Liver (tissue), 9 donors: ENCODE measurements around the gene ZFAND2A. TPM values are rescaled to one million over a fixed set of nuclear protein-coding genes. Genes with fewer than 3 reads are reported as not detected.
A peak's percentile ranks its signal among the peaks of the same experiment; 100 is the strongest.

Source experiments
- DNase-seq: peaks from one replicate; pipeline ENCODE4 v3.0.0-alpha.2; 2017; ENCODE audit warnings: low spot score
- H3K27ac ChIP-seq, 2 donors: one replicate each; pipeline ENCODE4 v1.7.0; 2013; ENCODE audit warnings: inconsistent platforms in 2 of 2, low read length in 2 of 2, control low read depth in 1 of 2, low read depth in 1 of 2, mild to moderate bottlenecking in 1 of 2
- H3K27me3 ChIP-seq, 4 donors: one replicate each; pipeline versions ENCODE4 v1.6.1 to v1.7.0; 2013; ENCODE audit warnings: low read length in 3 of 4, inconsistent platforms in 1 of 4, mild to moderate bottlenecking in 1 of 4, moderate library complexity in 1 of 4; ENCODE audit not compliant: control insufficient read depth in 4 of 4, insufficient read depth in 4 of 4
- H3K36me3 ChIP-seq, 4 donors: one replicate each; pipeline versions ENCODE4 v1.6.1 to v1.7.0; 2013; ENCODE audit warnings: low read length in 3 of 4, mild to moderate bottlenecking in 3 of 4, low read depth in 1 of 4, moderate library complexity in 1 of 4; ENCODE audit not compliant: control insufficient read depth in 4 of 4, insufficient read depth in 3 of 4
- H3K4me1 ChIP-seq, 4 donors: one replicate each; pipeline versions ENCODE4 v1.6.1 to v1.7.0; 2013; ENCODE audit warnings: low read length in 3 of 4, mild to moderate bottlenecking in 3 of 4, moderate library complexity in 1 of 4; ENCODE audit not compliant: control insufficient read depth in 4 of 4, insufficient read depth in 4 of 4
- H3K4me3 ChIP-seq, 3 donors: one replicate each; pipeline versions ENCODE4 v1.6.1 to v1.7.0; 2013; ENCODE audit warnings: low read length in 3 of 3, control low read depth in 1 of 3, low read depth in 1 of 3, mild to moderate bottlenecking in 1 of 3
- H3K9ac ChIP-seq, 2 donors: one replicate each; pipeline ENCODE4 v1.7.0; 2013; ENCODE audit warnings: low read length in 2 of 2, mild to moderate bottlenecking in 2 of 2, moderate library complexity in 2 of 2, control low read depth in 1 of 2, low read depth in 1 of 2
- H3K9me3 ChIP-seq, 4 donors: one replicate each; pipeline versions ENCODE4 v1.6.1 to v1.7.0; 2013; ENCODE audit warnings: low read length in 3 of 4; ENCODE audit not compliant: control insufficient read depth in 4 of 4
- EGR1 ChIP-seq, 2 donors: IDR thresholded peaks; 2 replicates each; pipeline ENCODE4 v1.6.1; 2016 to 2018; ENCODE audit warnings: antibody characterized with exemption in 2 of 2, low read depth in 2 of 2
- GABPA ChIP-seq, 2 donors: IDR thresholded peaks in 1 of 2; conservative IDR thresholded peaks in 1 of 2; 2 replicates each; pipeline ENCODE4 v1.6.1; 2016; ENCODE audit warnings: antibody characterized with exemption in 2 of 2, mild to moderate bottlenecking in 1 of 2, moderate library complexity in 1 of 2
- HNF4G ChIP-seq: IDR thresholded peaks from 2 replicates; pipeline ENCODE4 v1.6.1; 2016; ENCODE audit warnings: antibody characterized with exemption
- MAX ChIP-seq: IDR thresholded peaks from 2 replicates; pipeline ENCODE4 v1.6.1; 2016; ENCODE audit warnings: antibody characterized with exemption
- RAD21 ChIP-seq, 2 donors: IDR thresholded peaks; 2 replicates each; pipeline ENCODE4 v1.6.1; 2016; ENCODE audit warnings: antibody characterized with exemption in 2 of 2, mild to moderate bottlenecking in 2 of 2
- REST ChIP-seq: IDR thresholded peaks from 2 replicates; pipeline ENCODE4 v1.6.1; 2016; ENCODE audit warnings: antibody characterized with exemption, mild to moderate bottlenecking
- RXRA ChIP-seq, 2 donors: IDR thresholded peaks; 2 replicates each; pipeline ENCODE4 v1.6.1; 2017 to 2018; ENCODE audit warnings: antibody characterized with exemption in 2 of 2, mild to moderate bottlenecking in 1 of 2
- TAF1 ChIP-seq: conservative IDR thresholded peaks from 2 replicates; pipeline ENCODE4 v1.6.1; 2016; ENCODE audit warnings: antibody characterized with exemption, mild to moderate bottlenecking
- YY1 ChIP-seq: IDR thresholded peaks from 2 replicates; pipeline ENCODE4 v1.6.1; 2016; ENCODE audit warnings: antibody characterized with exemption, mild to moderate bottlenecking
- whole genome bisulfite sequencing: extraction: QIAGEN DNeasy Blood & Tissue Kit; methylation state at CpG from one replicate; pipeline ENCODE4 v1.1.7; 2013; 5-methylcytosine and 5-hydroxymethylcytosine counted together
- polyA plus RNA-seq, 2 donors: library from polyadenylated mRNA; stranded (reverse) in 1 of 2; unstranded in 1 of 2; fragments of 200-250 nt in 1 of 2; fragments of >200 nt in 1 of 2; fragmentation: Nextera tagmentation in 1 of 2; extraction: Ambion mirVana in 1 of 2; gene quantifications; one replicate each; pipeline versions ENCODE4 v1.2.1 to v1.2.3, GENCODE V29; 2013 to 2015
- total RNA-seq, 2 donors: library from RNA; depleted of rRNA; stranded (reverse); fragments of >200 nt; gene quantifications; one replicate each; pipeline ENCODE4 v1.2.3, GENCODE V29; 2014
- donor health status: healthy.
- donor health status: healthy.
- donor health status: healthy.
- donor health status: healthy.
- donor health status: healthy.

The ZFAND2A gene
- total and polyA plus RNA-seq, 4 donors: 12.5 to 53.3 (median 33.5) TPM

DNA sequence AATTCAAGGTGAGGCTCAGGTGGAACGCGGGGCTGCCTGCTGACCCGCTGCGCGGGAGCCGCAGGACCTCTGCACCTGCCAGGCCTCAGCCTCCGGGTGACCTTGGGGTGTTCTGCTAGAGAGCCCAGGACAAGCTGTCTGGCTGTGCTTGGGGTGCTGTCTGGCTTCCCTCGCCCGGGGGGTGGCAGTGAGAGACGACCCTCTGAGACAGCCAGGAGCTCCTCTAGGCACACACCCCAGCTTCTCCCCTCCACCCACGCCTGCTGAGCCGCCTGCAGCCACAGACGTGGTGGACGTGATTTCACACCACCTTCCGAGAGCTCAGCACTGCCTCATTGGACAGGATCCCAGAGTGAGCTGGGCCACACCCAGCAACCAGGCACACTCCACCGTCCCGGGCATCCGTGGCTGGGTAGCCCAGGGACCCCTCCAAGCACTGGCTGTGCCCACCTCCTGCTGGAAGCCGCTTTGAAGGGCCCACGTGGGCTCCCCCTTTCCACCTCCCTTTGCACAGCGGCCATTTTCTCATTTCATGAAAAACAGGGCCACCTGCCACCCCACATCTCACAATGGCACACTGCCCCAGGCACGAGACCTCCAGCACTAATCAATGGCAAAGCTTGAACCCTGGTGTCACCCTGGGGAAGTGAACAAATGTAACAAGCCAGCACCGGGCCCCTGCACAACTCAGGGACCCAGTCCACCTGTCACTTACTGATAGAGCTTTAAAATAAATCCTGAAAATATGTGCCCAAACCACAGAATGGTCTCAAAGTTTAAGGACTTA, 35.0 kb downstream of the ZFAND2A start:
- Histone ChIP-seq H3K27ac (peak overlapping the region in 1 of 2 donors; percentile 31), H3K36me3 (no peaks in the 10 kb centered on the region), H3K4me1 (peaks cover 0 to 13% (median 8%) of the 10 kb centered on the region in 4 donors), H3K27me3 (no peaks in the 10 kb centered on the region), H3K4me3 (no peak overlapping the region), H3K9me3 (no peaks in the 10 kb centered on the region), H3K9ac (no peak overlapping the region)
- no peak for DNase-seq
- TF ChIP-seq REST (no peak), HNF4G (no peak)
- 68% methylated on average over 23 of the region's 23 CpGs for WGBS

DNA sequence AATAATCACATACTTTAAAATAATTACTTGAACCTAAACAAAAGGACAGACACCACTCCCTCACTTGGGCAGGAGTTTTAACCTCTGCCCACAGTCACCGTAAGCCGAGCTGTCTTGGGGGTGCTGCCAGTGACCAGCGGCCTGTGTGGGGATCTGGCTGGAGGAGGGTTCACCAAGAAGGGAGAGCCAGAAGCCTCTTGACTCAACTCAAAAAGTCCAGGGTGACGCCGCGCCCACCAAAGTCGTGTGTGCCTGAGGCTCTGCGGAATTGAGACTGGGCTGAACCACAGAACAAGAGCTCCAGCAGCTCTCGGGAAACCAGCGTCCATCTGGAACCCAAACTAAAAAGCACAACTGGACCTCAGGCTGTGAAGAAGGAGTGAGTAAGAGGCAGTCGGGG, 35.8 kb downstream of the ZFAND2A start:
- Histone ChIP-seq H3K36me3 (no peaks in the 10 kb centered on the region), H3K9ac (no peak overlapping the region), H3K27me3 (no peaks in the 10 kb centered on the region), H3K4me3 (no peak overlapping the region), H3K27ac (no peak overlapping the region), H3K9me3 (no peaks in the 10 kb centered on the region), H3K4me1 (peaks cover 0 to 13% (median 8%) of the 10 kb centered on the region in 4 donors)
- no peak for TF ChIP-seq TAF1
- TF ChIP-seq MAX: no peak
- no peak for TF ChIP-seq GABPA (IDR thresholded peaks at IDR 0.05 in 1 of 2, conservative IDR thresholded peaks at IDR 0.05 in 1 of 2)
- no peak for TF ChIP-seq RXRA (IDR thresholded peaks at IDR 0.05)
- TF ChIP-seq REST: no peak
- TF ChIP-seq EGR1 (IDR thresholded peaks at IDR 0.05; ENCODE audit: low read depth in 2 of 2): no peak
- TF ChIP-seq RAD21 (IDR thresholded peaks at IDR 0.05): no peak
- no peak for TF ChIP-seq YY1
- no peak for DNase-seq
- WGBS: 82% methylated on average over 11 of the region's 11 CpGs
